ENCODE results near the gene HOXA6. TPM values are rescaled to one million over a fixed set of nuclear protein-coding genes. Genes with fewer than 3 reads are reported as not detected.
A peak's percentile ranks its signal among the peaks of the same experiment; 100 is the strongest.

HOXA6 gene
- total RNA-seq, 1 experiment from 2014 or later: not detected

- no peak for TF ChIP-seq PRDM15 (CRISPR knock-in tag; IDR thresholded peaks at IDR 0.05)
- TF ChIP-seq IRF2 (CRISPR knock-in tag; IDR thresholded peaks at IDR 0.05; ENCODE audit: borderline replicate concordance, low read depth): no peak
- no peak for TF ChIP-seq ZNF219 (CRISPR knock-in tag; IDR thresholded peaks at IDR 0.05; ENCODE audit: borderline replicate concordance)
- TF ChIP-seq ZMAT4 (CRISPR knock-in tag; IDR thresholded peaks at IDR 0.05): no peak
- TF ChIP-seq STAT6 (CRISPR knock-in tag; conservative IDR thresholded peaks at IDR 0.05; ENCODE audit: low read depth): no peak
- no peak for TF ChIP-seq CBFB (CRISPR knock-in tag; IDR thresholded peaks at IDR 0.05; ENCODE audit: low read depth)
- no peak for TF ChIP-seq ZNF281 (CRISPR knock-in tag; IDR thresholded peaks at IDR 0.05)
- no peak for TF ChIP-seq ZNF532 (CRISPR knock-in tag; IDR thresholded peaks at IDR 0.05; ENCODE audit: borderline replicate concordance)
- TF ChIP-seq ESRRA (CRISPR knock-in tag; IDR thresholded peaks at IDR 0.05; ENCODE audit: borderline replicate concordance): no peak
- TF ChIP-seq JUN (CRISPR knock-in tag; IDR thresholded peaks at IDR 0.05): no peak
- TF ChIP-seq NFATC4 (CRISPR knock-in tag; IDR thresholded peaks at IDR 0.05): no peak
- no peak for TF ChIP-seq ZSCAN18 (CRISPR knock-in tag; IDR thresholded peaks at IDR 0.05)
- TF ChIP-seq ERG (CRISPR knock-in tag; IDR thresholded peaks at IDR 0.05): no peak
- no peak for TF ChIP-seq ZNF317 (CRISPR knock-in tag; IDR thresholded peaks at IDR 0.05; ENCODE audit: borderline replicate concordance, low read depth)
- no peak for TF ChIP-seq AR (CRISPR knock-in tag; IDR thresholded peaks at IDR 0.05)
- ATAC-seq (peak; percentile 4), DNase-seq (ENCODE audit: low spot score) (no peak)
- Mint-ChIP-seq H3K4me3 (peak overlapping the region; percentile 14; the same call in 1 of the 2 replicates), H3K9me3 (no peaks in the 10 kb centered on the region), H3K36me3 (no peaks in the 10 kb centered on the region), H3K27me3 (ENCODE audit: low read depth) (peaks cover 100% of the 10 kb centered on the region), H3K27ac (no peak overlapping the region), H3K4me1 (peaks cover 23% of the 10 kb centered on the region)
- CTCF ChIA-PET: interaction anchor here (0.7 to 5.5 kb wide), 3 partner anchors 13 to 49 kb away, joined by 3 to 34 read pairs (median 32); partner anchors contain the start of gene EVX1
- POLR2A ChIA-PET: no interaction called here
These were observed 45.2 kb upstream of the HOXA6 start for GRCh38 chr7:27192546-27193334.
